ENCODE results near the gene CNOT10.
"Not testable (repeated sequence)": the region's sequence is repeated elsewhere in the genome, so short reads cannot be mapped to it uniquely, and the experiment has no call there.

CNOT10 gene

DNA sequence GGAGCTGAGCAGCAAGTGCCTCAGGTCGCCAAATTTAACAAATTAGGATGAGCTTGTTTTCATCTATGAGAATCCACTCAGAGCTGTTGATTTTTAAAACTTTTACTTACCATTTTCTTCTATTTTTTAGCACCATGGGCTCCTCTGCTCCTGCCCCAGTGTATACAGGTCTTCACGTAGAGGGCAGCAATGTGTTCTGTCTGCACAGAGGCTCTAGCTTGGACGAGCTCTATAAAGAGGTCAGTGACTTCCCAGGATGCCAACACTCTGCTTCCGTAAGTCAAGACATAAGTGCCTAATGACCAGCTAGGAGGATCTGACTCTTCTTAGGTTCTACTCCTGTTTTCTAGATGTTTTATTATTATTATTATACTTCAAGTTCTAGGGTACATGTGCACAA is 41.2 kb upstream of the CNOT10 start:
- H2BK120ac ChIP-seq (ENCODE audit: insufficient read depth, low read length, poor library complexity), result no peak overlapping the region
- no peaks in the 10 kb centered on the region for H3K79me1 ChIP-seq (ENCODE audit: low read length)
- H3K9ac ChIP-seq (ENCODE audit: low read length), result no peak overlapping the region
- no peak overlapping the region for H4K8ac ChIP-seq (ENCODE audit: low read depth, low read length)
- H3K14ac ChIP-seq (ENCODE audit: low read length), result no peak overlapping the region
- no peaks in the 10 kb centered on the region for H3K4me1 ChIP-seq (ENCODE audit: control insufficient read depth in 1 of 2, insufficient read depth in 2 of 2, low read length in 2 of 2)
- H2AK5ac ChIP-seq (ENCODE audit: low read length), result no peak overlapping the region
- no peaks in the 10 kb centered on the region for H3K27me3 ChIP-seq (ENCODE audit: insufficient read depth, low read length)
- H3K36me3 ChIP-seq (ENCODE audit: control insufficient read depth in 1 of 2, insufficient read depth in 2 of 2, low read length in 2 of 2), result no peaks in the 10 kb centered on the region
- no peaks in the 10 kb centered on the region for H3K79me2 ChIP-seq (ENCODE audit: control insufficient read depth, insufficient read depth, low read length, poor library complexity)
- H3K4me3 ChIP-seq (ENCODE audit: low read depth, low read length), result no peak overlapping the region
- no peak overlapping the region for H3K27ac ChIP-seq (ENCODE audit: low read depth, low read length)
- H2AFZ ChIP-seq (ENCODE audit: insufficient read depth, low read length, poor library complexity), result no peak overlapping the region
- H3K23ac ChIP-seq (ENCODE audit: low read length), result no peak overlapping the region
- no peak overlapping the region for H3K4ac ChIP-seq (ENCODE audit: low read depth, low read length)
- no peak overlapping the region for H4K91ac ChIP-seq (ENCODE audit: low read depth, low read length)
- no peak overlapping the region for H4K12ac ChIP-seq (ENCODE audit: low read depth, low read length)
- no peak overlapping the region for H2BK5ac ChIP-seq (ENCODE audit: low read depth, low read length, poor library complexity)
- H2BK12ac ChIP-seq (ENCODE audit: low read length), result no peak overlapping the region
- DNase-seq, result no peak
- no peak overlapping the region for H3K4me2 ChIP-seq (ENCODE audit: low read length)
- no peak overlapping the region for H3K18ac ChIP-seq (ENCODE audit: low read length)
- H3K9me3 ChIP-seq (ENCODE audit: insufficient read depth, low read depth, low read length), result no peaks in the 10 kb centered on the region
- WGBS (ENCODE audit: extremely low coverage, insufficient coverage, insufficient read length), result no CpG with 5 or more reads among the region's 4 CpGs

DNA sequence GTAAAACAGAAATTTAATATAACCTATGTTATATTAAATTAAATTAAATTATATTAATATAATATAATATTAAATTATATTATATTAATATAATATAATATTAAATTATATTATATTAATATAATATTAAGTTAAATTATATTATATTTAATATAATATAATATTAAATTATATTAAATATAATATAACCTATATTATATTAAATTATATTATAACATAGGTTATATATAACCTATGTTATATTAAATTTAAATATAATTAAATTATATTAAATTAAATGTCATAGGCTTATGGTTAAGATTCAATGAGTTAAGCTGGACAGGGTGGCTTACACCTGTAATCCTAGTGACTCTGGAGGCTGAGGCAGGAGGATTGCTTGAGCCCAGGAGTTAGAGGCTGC is 40.6 kb upstream of the CNOT10 start:
- no peak overlapping the region for H3K14ac ChIP-seq (ENCODE audit: low read length)
- H3K4me2 ChIP-seq (ENCODE audit: low read length), result no peak overlapping the region
- H3K9me3 ChIP-seq (ENCODE audit: insufficient read depth, low read depth, low read length), result no peaks in the 10 kb centered on the region
- no peaks in the 10 kb centered on the region for H3K36me3 ChIP-seq (ENCODE audit: control insufficient read depth in 1 of 2, insufficient read depth in 2 of 2, low read length in 2 of 2)
- H2BK12ac ChIP-seq (ENCODE audit: low read length), result no peak overlapping the region
- no peaks in the 10 kb centered on the region for H3K79me2 ChIP-seq (ENCODE audit: control insufficient read depth, insufficient read depth, low read length, poor library complexity)
- H2BK120ac ChIP-seq (ENCODE audit: insufficient read depth, low read length, poor library complexity), result no peak overlapping the region
- no peak overlapping the region for H4K91ac ChIP-seq (ENCODE audit: low read depth, low read length)
- H3K4ac ChIP-seq (ENCODE audit: low read depth, low read length), result no peak overlapping the region
- no peak overlapping the region for H2AFZ ChIP-seq (ENCODE audit: insufficient read depth, low read length, poor library complexity)
- no peaks in the 10 kb centered on the region for H3K79me1 ChIP-seq (ENCODE audit: low read length)
- H4K8ac ChIP-seq (ENCODE audit: low read depth, low read length), result no peak overlapping the region
- H3K9ac ChIP-seq (ENCODE audit: low read length), result no peak overlapping the region
- no peak overlapping the region for H3K27ac ChIP-seq (ENCODE audit: low read depth, low read length)
- no peaks in the 10 kb centered on the region for H3K4me1 ChIP-seq (ENCODE audit: control insufficient read depth in 1 of 2, insufficient read depth in 2 of 2, low read length in 2 of 2)
- no peak for DNase-seq
- H2BK5ac ChIP-seq (ENCODE audit: low read depth, low read length, poor library complexity), result no peak overlapping the region
- H3K18ac ChIP-seq (ENCODE audit: low read length), result no peak overlapping the region
- H3K4me3 ChIP-seq (ENCODE audit: low read depth, low read length), result no peak overlapping the region
- H4K12ac ChIP-seq (ENCODE audit: low read depth, low read length), result no peak overlapping the region
- no peaks in the 10 kb centered on the region for H3K27me3 ChIP-seq (ENCODE audit: insufficient read depth, low read length)
- H3K23ac ChIP-seq (ENCODE audit: low read length), result no peak overlapping the region
- no peak overlapping the region for H2AK5ac ChIP-seq (ENCODE audit: low read length)

GRCh38 chr3:32646761-32647160 is 38.2 kb upstream of the CNOT10 start:
- H3K4me3 ChIP-seq (ENCODE audit: low read depth, low read length), result no peak overlapping the region
- H4K8ac ChIP-seq (ENCODE audit: low read depth, low read length), result no peak overlapping the region
- no peaks in the 10 kb centered on the region for H3K9me3 ChIP-seq (ENCODE audit: insufficient read depth, low read depth, low read length)
- no peaks in the 10 kb centered on the region for H3K36me3 ChIP-seq (ENCODE audit: control insufficient read depth in 1 of 2, insufficient read depth in 2 of 2, low read length in 2 of 2)
- no peak overlapping the region for H2BK120ac ChIP-seq (ENCODE audit: insufficient read depth, low read length, poor library complexity)
- H3K4me2 ChIP-seq (ENCODE audit: low read length), result no peak overlapping the region
- no peak for DNase-seq
- no peak overlapping the region for H4K91ac ChIP-seq (ENCODE audit: low read depth, low read length)
- no peak overlapping the region for H2AK5ac ChIP-seq (ENCODE audit: low read length)
- no peak overlapping the region for H3K14ac ChIP-seq (ENCODE audit: low read length)
- no peak overlapping the region for H3K18ac ChIP-seq (ENCODE audit: low read length)
- no peaks in the 10 kb centered on the region for H3K79me1 ChIP-seq (ENCODE audit: low read length)
- no peak overlapping the region for H3K4ac ChIP-seq (ENCODE audit: low read depth, low read length)
- no peaks in the 10 kb centered on the region for H3K4me1 ChIP-seq (ENCODE audit: control insufficient read depth in 1 of 2, insufficient read depth in 2 of 2, low read length in 2 of 2)
- H3K23ac ChIP-seq (ENCODE audit: low read length), result no peak overlapping the region
- no peak overlapping the region for H2BK12ac ChIP-seq (ENCODE audit: low read length)
- H3K9ac ChIP-seq (ENCODE audit: low read length), result no peak overlapping the region
- WGBS (ENCODE audit: extremely low coverage, insufficient coverage, insufficient read length), result no CpG with 5 or more reads among the region's 1 CpG
- no peak overlapping the region for H2BK5ac ChIP-seq (ENCODE audit: low read depth, low read length, poor library complexity)
- no peak overlapping the region for H3K27ac ChIP-seq (ENCODE audit: low read depth, low read length)
- no peaks in the 10 kb centered on the region for H3K27me3 ChIP-seq (ENCODE audit: insufficient read depth, low read length)
- no peak overlapping the region for H2AFZ ChIP-seq (ENCODE audit: insufficient read depth, low read length, poor library complexity)
- H3K79me2 ChIP-seq (ENCODE audit: control insufficient read depth, insufficient read depth, low read length, poor library complexity), result no peaks in the 10 kb centered on the region
- no peak overlapping the region for H4K12ac ChIP-seq (ENCODE audit: low read depth, low read length)

DNA sequence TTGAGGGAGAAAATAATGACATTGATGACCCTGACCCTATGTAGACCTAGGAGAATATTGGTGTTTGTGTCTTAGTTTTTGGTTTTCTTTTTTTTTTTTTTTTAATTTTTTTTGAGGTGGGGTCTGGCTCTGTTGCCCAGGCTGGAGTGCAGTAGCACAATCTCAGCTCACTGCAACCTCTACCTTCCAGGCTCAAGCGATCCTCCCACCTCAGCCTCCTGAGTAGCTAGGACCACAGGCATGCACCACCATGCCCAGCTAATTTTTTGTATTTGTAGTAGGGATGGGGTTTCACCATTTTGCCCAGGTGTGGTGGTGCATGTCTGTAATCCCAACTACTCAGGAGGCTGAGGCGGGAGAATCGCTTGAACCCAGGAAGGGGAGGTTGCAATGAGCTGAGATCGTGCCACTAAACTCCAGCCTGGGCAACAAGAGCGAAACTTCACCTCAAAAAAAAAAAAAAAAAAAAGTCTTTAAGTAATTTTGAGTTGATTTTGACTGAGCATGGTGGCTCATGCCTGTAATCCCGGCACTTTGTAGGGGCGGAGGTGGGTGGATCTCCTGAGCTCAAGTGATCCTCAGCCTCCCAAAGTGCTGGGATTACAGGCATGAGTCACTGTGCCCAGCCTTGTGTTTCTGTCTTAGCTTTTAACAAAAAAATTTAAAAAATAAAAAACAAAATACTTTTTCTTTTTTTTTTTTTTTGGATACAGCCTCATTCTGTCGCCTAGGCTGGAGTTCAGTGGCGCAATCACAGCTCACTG is 32.5 kb upstream of the CNOT10 start:
- WGBS (ENCODE audit: extremely low coverage, insufficient coverage, insufficient read length), result no CpG with 5 or more reads among the region's 9 CpGs
- not testable (repeated sequence) for H3K18ac ChIP-seq (ENCODE audit: low read length); H3K27me3 ChIP-seq (ENCODE audit: insufficient read depth, low read length); H3K4ac ChIP-seq (ENCODE audit: low read depth, low read length); H3K23ac ChIP-seq (ENCODE audit: low read length); H3K14ac ChIP-seq (ENCODE audit: low read length); H2AFZ ChIP-seq (ENCODE audit: insufficient read depth, low read length, poor library complexity); H2AK5ac ChIP-seq (ENCODE audit: low read length); H3K36me3 ChIP-seq (ENCODE audit: control insufficient read depth in 1 of 2, insufficient read depth in 2 of 2, low read length in 2 of 2); H3K79me1 ChIP-seq (ENCODE audit: low read length); H3K4me1 ChIP-seq (ENCODE audit: control insufficient read depth in 1 of 2, insufficient read depth in 2 of 2, low read length in 2 of 2); H3K4me3 ChIP-seq (ENCODE audit: low read depth, low read length); H4K91ac ChIP-seq (ENCODE audit: low read depth, low read length); H4K8ac ChIP-seq (ENCODE audit: low read depth, low read length); H3K9ac ChIP-seq (ENCODE audit: low read length); H3K79me2 ChIP-seq (ENCODE audit: control insufficient read depth, insufficient read depth, low read length, poor library complexity); DNase-seq; H3K4me2 ChIP-seq (ENCODE audit: low read length); H2BK5ac ChIP-seq (ENCODE audit: low read depth, low read length, poor library complexity); H3K9me3 ChIP-seq (ENCODE audit: insufficient read depth, low read depth, low read length); H3K27ac ChIP-seq (ENCODE audit: low read depth, low read length); H4K12ac ChIP-seq (ENCODE audit: low read depth, low read length); H2BK12ac ChIP-seq (ENCODE audit: low read length); H2BK120ac ChIP-seq (ENCODE audit: insufficient read depth, low read length, poor library complexity)

Measured in trophoblast cell (in vitro differentiated cells and primary cell).